ENCODE measurements around the gene NAB1.

Gene NAB1

DNA sequence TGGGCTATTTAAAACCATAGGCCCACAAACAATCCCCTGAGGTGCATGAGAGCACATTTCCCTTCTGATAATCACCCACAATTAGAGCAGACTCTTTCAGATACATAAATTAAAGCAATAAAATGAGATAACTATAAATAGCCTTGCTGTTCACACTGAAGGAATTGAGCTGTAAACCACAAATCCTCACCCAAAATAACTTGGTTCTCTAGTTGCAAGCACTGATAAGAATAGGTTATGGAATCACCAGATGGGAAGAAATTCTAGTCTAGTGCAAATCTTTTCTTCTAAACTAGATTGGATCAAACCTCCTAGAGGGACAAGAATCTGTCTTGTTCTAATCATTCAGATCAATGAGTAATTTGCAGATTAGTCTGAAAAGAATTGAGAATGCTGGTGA is 64.6 kb downstream of the NAB1 start:
- no peak for DNase-seq (ENCODE audit: low read depth in 2 of 2)

DNA sequence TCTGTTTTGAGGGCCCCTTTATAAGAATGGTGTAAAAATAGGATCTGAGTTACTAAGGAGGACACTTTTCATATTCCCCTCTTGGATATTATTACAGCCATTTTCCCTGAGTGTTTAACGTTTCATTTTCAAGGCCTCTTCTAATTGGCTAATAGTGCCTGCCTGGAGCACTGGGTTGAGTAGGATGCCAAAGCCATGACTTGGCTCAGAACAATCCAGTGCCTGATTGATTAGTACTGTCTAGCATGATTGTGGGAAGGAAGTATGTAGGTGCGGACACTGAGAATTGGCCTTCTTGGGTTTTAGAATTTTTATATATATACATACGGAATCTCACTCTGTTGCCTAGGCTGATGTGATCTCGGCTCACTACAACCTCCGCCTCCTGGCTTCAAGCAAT is 66.1 kb downstream of the NAB1 start:
- no peak for DNase-seq (ENCODE audit: low read depth in 2 of 2)

DNA sequence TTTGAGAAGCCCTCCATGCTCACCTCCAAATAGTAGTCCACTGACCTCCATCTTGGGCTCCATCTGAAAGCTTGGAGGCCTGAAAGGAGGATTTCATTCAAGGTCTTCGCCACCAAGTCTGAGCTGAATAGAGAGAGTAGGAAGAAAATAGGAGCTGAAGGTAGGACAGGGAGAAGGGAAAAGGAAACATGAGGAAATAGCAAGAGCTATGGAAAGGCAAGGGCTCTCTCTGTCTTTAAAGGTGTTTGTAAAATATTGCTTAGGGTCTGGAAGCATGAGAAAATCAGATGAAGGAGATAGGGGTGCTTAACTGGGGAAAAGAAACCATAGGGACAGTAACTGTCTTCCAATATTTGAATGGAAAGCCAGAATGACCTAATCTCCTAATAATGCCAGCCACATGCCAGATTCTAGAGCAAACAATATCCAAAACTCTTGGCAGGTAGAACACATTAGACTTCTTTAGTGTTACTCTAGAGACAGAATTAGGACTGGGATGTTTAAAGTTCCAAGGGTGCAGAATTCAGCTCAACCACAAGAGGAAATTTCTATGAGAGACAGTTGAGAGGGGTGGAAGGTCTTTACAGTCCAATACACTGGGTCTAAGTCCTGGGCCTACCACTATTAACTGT is 67.4 kb downstream of the NAB1 start:
- DNase-seq (ENCODE audit: low read depth in 2 of 2), result no peak

DNA sequence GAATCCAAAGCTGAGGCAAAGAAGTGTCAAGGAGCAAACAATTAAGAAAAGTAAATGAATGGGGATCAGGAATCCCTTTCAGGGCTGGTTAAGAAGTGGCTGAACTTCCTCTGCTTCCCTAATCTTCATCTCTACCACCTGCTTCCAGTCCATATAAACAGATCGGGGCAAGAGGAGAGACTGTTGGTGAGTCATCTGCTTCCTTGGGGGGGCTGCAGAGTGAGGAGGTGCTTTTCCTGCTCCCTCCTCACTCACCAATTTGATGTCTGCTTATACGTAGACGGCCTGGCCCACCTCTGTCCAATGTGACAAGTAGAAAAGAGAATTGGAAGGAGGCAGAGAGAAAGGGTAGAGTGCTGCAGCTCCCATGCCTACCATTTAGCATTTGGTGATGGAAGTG is 68.4 kb downstream of the NAB1 start:
- no peak for DNase-seq (ENCODE audit: low read depth in 2 of 2)

DNA sequence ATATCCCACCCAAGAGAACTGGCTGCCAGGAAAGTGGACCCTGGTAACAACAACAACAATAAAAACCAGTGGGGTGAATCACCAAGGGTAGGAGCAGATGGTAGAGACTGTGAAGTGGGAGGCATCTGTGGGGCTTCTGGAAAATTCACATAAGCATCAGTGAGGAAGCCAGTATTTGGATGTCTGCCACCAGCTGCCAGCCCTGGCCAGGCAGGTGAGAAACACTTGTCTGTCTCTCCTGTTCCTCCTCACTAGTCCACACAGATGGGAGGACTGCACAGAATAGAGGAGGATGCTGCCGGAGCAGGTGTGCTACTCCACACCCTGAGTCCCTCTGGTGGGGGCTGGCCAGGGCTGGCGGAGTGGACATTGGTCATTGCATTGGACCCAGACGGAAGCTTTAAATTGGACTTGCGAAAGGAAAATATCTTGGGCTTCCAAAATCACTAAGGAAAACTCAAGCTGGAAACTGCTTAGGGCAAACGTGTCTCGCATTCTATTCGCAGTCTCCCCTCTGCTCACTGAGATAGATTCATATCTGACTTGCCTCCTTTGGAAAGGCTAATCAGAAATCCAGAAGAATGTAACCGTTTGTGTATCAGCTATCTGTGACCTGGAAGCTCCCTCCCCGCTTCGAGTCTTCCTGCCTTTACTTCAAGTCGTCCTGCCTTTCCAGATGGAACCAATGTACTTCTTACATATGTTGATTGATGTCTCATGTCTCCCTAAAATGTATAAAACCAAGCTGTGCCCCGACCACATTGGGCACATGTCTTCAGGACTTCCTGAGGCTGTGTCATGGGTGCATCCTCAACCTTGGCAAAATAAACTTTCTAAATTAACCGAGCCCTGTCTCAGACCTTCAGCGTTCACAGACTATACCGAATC is 69.1 kb downstream of the NAB1 start:
- no peak for DNase-seq (ENCODE audit: low read depth in 2 of 2)

DNA sequence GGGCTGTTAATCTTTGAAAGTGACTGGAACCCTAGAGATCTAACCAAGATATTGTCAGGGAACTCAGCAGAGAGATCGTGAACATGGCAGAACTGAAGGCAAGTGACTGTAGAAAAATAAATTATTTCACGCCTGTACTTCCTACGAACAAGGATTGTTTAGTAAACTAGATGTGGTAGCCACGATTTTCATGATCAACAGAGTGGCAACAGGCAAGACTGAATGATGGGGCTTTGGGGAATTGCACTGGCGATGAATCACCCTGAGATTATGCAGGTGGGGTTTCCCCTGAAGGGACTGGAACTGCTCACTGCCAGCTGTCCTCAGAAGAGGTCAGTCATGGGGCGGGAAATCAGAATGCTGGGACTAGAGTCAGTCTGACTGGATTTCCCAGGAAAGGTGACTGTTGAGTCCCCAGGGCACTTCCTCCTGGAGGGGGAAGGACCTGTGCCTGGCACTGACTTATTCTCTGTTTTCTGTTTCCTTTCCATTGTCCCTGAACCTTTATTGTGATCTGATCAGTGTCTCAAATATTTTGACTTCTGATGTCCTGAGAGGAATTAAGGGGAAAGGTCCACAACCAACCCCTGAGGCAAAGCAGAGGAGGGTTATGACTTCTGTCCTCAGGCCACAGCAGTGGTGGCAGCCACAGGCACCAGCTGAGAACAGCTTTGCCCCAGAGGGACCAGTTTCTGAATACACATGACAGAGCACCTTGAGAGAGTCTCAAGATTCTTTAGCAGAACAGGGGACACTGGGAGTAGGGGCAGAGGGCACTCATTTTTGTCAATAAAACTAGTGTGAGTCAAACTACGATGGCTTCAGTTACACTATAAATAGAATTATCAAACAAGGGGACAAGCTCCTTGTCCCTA is 70.0 kb downstream of the NAB1 start:
- no peak for DNase-seq (ENCODE audit: low read depth in 2 of 2)

DNA sequence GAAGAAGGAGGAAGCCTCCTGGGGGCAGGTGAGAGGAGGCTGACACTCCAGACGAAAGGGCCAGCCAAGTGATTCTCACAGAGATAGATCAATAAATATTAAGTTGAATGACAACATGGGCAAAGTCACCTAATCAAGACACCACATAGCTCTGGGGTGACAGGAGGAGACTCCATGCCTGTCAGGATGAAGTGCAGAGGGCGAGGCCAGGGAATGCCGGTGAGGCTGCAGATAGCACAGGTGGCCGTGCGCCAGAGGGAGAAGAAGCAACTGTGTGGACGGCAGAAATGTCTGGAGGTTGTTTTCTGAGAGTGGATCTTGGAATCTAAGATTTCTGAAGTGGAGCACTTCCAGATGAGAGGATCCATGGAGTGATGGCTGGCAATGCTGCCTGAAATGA is 71.4 kb downstream of the NAB1 start:
- no peak for DNase-seq (ENCODE audit: low read depth in 2 of 2)

DNA sequence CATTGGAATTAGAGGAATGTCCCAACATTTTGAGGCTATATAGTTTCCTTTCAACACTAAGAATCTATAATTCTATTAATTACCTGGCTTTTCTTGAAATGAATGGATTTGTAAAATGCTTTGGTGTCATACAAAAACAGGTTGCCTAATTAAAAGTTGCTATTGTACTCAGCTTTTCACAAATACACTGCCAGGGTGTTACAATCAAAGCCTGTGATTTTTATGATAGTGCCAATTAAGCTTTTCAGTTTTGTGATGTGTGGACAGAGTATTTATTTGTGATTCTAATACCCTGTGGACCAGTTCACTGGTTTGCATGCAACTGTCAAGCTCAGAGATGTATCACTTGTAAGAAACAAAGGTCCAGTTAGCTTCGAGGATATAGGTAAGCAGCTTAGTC is 71.8 kb downstream of the NAB1 start:
- no peak for DNase-seq (ENCODE audit: low read depth in 2 of 2)

DNA sequence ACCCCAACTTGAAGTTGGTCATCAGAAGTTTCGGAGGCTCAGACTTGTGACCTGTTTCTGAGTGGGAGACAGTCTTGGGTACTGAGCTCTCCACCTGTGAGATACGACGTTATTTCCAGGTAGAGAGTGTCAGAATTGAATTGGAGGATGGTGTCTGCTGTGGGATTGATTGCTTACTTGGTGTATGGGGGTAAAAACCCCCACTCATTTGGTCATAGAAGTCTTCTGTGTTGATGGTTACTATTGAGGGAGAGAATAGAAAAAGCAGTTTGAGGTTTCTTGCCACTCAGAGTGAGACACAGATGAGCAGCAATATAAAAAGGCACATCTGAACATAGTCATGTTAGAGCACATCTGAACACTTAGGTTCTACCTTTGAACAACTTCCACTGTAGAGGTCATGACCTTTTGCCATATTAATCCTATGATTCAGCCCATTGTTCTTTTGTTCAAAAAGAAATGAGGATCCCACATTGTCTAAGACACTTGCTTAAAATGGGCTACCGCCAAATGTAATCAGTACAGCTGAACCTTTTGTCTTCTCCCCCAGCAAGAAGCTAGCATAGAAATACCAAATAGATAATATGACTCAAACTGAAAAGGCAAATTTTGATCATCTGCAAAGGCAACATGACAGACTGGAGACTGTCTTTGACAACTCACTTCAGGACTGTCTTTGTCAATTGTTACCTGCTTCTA is 73.3 kb downstream of the NAB1 start:
- no peak for DNase-seq (ENCODE audit: low read depth in 2 of 2)

DNA sequence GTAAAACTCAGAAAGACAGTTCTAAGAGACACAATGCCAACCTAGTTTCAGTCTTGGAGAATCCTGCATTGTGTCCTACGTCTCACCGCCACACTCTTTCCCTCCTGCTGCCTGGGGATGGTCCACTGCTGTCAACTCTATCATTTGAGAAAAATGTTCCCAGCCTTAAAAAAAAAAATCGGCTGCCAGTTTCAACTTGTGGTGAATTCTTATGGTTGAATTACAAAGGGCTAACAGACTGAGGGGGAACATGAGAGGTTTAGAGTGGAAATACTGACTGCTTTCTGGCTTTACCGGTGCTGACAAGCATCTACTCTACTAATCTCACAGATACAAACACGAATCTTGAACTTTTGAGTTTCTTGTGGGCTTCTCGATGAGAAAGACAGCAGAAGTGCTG is 74.0 kb downstream of the NAB1 start:
- DNase-seq (ENCODE audit: low read depth in 2 of 2), result no peak

DNA sequence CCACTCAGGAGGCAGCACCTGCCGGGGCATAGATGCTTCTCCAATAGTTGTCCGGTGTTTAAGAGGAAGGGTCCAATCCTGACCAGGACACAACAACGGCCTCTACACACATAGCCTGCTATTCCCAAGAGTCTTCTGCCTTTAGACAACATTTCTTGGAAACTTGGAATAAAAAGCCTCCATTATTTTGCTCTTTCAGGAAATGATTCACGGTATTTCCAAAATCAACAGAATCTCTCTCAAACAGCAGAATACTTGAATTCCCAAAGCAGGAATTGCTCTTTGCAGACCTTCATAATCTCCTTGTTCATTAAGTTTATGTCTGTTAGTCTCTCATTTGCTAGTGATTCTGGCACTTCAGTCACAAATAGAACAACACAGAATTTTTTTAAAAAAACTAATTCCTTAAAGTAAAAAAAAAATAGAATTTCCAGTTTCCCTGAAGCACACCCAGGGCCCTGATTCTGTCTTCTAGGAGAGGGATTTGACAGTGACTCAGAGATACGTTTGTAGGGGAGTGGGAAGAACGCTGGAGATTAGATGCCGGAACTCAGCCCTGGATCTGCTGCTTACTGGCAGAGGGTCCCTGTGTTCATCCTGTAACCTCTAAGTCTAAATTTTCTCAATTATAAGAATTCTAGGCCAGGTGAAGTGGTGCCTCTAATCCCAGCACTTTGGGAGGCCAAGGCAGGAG is 74.7 kb downstream of the NAB1 start:
- DNase-seq (ENCODE audit: low read depth in 2 of 2), result no peak

DNA sequence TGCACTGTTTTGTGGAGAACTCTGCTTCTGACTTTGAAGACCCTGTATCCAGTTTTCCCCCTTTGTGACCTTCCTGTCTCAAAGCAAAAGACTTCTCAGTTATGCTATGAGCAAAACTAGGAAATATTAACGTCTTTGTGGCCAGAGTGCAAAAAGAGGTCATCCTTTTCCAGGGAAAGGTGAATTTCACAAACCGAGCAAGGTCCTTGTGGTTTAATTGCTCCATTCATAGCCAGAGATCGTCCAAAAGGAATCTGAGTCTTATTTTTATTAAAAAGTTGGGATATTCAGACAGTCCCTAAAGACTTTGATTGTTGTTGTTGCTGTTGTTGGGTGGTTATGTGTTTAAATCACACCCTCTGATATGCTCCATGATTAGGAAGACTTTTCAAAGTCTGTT is 77.4 kb downstream of the NAB1 start:
- DNase-seq (ENCODE audit: low read depth in 2 of 2), result no peak

DNA sequence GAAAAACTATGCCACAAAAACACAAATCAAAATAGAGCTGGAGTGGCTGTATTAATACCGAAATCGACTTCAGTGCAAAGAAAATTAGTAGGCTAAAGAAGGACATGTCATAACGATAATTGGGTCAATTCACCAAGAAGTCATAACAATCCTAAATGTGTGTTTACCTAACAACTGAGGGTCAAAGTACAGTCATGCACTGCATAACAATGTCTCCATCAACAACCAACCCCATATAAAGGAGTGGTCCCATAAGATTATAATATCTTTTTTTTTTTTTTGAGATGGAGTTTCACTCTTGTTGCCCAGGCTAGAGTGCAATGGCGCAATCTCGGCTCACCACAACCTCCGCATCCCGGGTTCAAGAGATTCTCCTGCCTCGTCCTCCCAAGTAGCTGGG is 87.5 kb downstream of the NAB1 start:
- DNase-seq (ENCODE audit: low read depth in 2 of 2), result no peak

DNA sequence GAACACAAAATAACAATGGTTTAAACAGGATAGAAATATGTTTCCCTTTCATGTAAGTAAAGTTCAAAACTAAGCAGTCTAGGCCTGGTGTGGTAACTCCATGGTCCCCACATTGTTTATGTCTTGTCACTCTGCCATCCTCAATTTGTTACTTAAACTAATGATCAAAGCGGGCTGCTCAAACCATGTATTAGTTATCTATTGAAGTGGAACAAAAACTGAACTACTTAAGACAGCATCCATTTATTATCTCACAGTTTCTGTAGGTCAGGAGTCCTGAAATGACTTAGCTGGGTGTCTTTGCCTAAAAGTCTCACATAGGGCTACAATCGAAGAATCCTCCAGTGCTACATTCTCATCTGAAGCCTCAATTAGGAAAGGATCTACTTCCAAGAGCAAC is 91.6 kb downstream of the NAB1 start:
- DNase-seq (ENCODE audit: low read depth in 2 of 2), result no peak
